RWPE2 (cell line): ENCODE data around the gene MPND.

Source experiments
- ATAC-seq: fragments of 200-7000 bp; cut with Tn5 transposase; 3 replicates; pipeline ENCODE4 v1.9.1; 2021; ENCODE audit warnings: low read depth
- DNase-seq: peaks from one replicate; pipeline ENCODE4 v3.0.0-alpha.2; 2020; ENCODE audit warnings: low spot score
- H3K27ac ChIP-seq: fragments of 450-650 bp; 2 replicates; pipeline ENCODE4 v1.5.1; 2017; ENCODE audit warnings: mild to moderate bottlenecking; ENCODE audit not compliant: poor library complexity, severe bottlenecking
- H3K27me3 ChIP-seq: fragments of 250-450 bp; sonication (Bioruptor Pico); 2 replicates; pipeline ENCODE4 v1.5.1; 2021; ENCODE audit warnings: mild to moderate bottlenecking, moderate library complexity; ENCODE audit not compliant: insufficient read depth, poor library complexity, severe bottlenecking
- H3K36me3 ChIP-seq: fragments of 250-450 bp; sonication (Bioruptor Pico); 2 replicates; pipeline ENCODE4 v1.5.1; 2020; ENCODE audit warnings: low read depth, mild to moderate bottlenecking, moderate library complexity
- H3K4me1 ChIP-seq: fragments of 250-450 bp; sonication (Bioruptor Pico); 2 replicates; pipeline ENCODE4 v1.5.1; 2021; ENCODE audit warnings: mild to moderate bottlenecking, moderate library complexity; ENCODE audit not compliant: insufficient read depth, poor library complexity, severe bottlenecking
- H3K4me3 ChIP-seq: fragments of 250-450 bp; sonication (Bioruptor Pico); 2 replicates; pipeline ENCODE4 v1.5.1; 2021; ENCODE audit warnings: mild to moderate bottlenecking, moderate library complexity; ENCODE audit not compliant: severe bottlenecking
- H3K9me3 ChIP-seq: fragments of 250-450 bp; sonication (Bioruptor Pico); 2 replicates; pipeline ENCODE4 v1.5.1; 2021; ENCODE audit warnings: mild to moderate bottlenecking, moderate library complexity; ENCODE audit not compliant: severe bottlenecking
- TF ChIP-seq, protein P1 (sequence below): fragments of 450-650 bp; IDR thresholded peaks from one replicate; pipeline ENCODE4 v1.5.1; 2017; ENCODE audit warnings: mild to moderate bottlenecking, moderate library complexity; ENCODE audit not compliant: poor library complexity, severe bottlenecking

The MPND gene

DNA sequence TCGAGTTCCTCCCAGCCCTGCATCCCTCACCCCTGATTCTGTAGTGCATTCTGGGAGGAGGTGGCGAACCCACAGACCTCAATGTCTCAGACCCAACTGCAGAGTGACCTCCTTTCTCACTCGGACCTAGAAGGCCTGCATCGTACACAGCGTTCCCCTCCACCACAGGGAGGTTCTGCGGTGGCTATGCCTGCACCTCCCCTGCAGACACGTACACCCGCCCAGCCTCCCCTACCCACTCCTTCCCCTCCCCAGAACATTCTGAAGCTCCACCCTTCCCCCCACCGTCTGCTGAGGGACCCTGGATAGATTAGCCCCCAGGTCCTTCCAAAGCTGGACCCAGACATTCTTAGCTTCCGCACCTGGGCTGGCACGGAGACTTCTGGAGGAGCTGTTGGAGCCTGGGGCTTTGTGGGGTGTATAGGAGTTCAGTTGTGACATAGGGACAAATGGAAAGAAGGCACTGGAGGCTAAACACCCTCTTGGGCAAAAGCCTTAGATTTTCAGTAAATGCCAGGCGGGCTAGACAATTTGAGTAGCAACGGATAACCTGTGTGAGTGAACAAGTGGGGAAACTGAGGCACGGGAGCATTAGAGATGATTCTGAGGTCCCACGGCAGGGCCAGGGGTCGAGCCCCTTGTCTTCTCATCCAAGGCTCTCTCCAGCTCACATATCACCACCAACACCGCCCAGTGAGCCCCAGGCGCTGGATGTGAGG is 39.4 kb upstream of the MPND start:
- Histone ChIP-seq H3K27me3 (no peaks in the 10 kb centered on the region), H3K4me1 (no peaks in the 10 kb centered on the region), H3K27ac (no peak overlapping the region), H3K36me3 (no peaks in the 10 kb centered on the region), H3K9me3 (no peaks in the 10 kb centered on the region), H3K4me3 (peak overlapping the region; percentile 41)
- DNase-seq (no peak), ATAC-seq (no peak)
- TF ChIP-seq, protein P1, sequence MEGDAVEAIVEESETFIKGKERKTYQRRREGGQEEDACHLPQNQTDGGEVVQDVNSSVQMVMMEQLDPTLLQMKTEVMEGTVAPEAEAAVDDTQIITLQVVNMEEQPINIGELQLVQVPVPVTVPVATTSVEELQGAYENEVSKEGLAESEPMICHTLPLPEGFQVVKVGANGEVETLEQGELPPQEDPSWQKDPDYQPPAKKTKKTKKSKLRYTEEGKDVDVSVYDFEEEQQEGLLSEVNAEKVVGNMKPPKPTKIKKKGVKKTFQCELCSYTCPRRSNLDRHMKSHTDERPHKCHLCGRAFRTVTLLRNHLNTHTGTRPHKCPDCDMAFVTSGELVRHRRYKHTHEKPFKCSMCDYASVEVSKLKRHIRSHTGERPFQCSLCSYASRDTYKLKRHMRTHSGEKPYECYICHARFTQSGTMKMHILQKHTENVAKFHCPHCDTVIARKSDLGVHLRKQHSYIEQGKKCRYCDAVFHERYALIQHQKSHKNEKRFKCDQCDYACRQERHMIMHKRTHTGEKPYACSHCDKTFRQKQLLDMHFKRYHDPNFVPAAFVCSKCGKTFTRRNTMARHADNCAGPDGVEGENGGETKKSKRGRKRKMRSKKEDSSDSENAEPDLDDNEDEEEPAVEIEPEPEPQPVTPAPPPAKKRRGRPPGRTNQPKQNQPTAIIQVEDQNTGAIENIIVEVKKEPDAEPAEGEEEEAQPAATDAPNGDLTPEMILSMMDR: no peak

DNA sequence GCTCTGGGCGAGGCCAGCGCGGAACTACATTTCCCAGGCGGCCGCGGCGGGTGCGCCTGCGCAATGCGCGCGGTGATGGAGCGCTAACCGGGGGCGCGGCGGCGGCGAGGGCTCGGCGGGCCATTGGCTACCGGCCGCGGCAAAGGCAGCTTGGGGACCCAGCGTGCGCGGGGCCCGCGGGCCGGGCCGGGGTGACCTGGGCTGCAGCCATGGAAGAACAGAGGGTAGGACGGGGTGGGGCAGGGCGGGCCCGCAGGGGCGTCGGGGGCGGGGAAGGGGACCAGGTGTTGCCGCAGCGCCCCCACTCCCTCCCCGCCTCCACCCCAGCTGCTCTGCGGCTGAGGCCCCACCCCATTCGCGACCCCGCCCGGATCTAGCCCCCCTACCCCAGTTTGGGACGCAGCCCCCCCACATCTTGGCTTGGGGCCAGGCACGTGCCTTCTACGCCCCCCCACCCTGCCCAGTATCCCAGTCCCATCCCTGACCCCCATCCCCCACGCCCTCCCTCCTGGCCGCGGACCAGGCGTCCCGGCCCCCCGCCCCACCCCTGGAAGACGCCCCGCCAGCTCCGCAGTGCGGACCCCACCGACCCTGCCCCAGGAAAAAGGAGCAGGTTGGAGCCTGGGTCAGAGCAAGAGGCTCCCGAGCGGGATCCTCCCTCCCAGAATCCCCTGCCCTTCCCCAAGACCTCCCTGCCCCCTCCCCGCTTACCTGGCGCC is 38.7 kb upstream of the MPND start, which contains the start of gene FSD1:
Gene FSD1 (plus strand): TSS at position 61 of the 719 bp plus-strand sequence. CDS start 149 bp downstream, at position 210.
- no peak within 1 kb of the TSS for H3K27ac ChIP-seq
- DNase-seq (no peak), ATAC-seq (peak; percentile 76)
- H3K4me3 ChIP-seq: peak within 1 kb of the TSS; percentile 41
- no peaks in the 10 kb centered on the region for H3K4me1 ChIP-seq
- TF ChIP-seq, protein P1: no peak
- no peaks in the 10 kb centered on the region for H3K9me3 ChIP-seq
- no peaks in the 10 kb centered on the region for H3K36me3 ChIP-seq
- H3K27me3 ChIP-seq: no peaks in the 10 kb centered on the region

DNA sequence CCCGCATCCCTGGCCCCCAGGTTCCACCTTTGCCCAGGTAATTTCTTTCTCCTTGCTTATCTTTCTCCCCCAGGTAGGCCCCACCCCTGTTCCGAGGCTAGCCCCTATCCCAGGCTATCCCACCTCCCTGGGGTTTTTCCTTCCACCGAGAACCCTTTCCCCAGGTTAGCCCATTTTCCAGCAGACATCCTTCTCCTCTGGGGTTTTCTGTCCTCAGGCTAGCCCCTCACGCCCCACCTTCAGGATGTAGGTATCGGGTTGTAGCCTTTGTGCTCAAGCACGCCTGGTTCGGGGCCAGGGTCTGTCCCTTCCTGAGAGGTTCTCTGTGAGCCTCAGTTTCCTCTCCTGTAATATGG is 38.1 kb upstream of the MPND start:
- TF ChIP-seq, protein P1: no peak
- no peak for DNase-seq

DNA sequence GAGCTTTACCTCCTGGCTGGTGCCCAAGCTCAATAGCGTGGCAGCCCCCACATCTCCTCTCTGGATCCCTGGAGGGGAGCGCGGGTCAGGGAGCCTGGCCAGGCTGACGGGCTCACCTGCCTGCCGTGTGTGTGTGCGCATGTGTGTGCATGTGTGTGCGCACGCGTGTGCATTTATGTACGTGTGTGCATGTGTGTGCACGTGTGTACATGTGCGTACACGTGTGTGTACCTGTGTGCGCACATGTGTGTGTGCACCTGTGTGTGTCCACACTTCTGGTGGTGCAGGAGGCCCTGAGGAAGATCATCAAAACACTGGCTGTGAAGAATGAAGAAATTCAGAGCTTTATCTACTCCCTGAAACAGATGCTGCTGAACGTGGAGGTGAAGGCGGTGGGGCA is 37.7 kb upstream of the MPND start:
- Histone ChIP-seq H3K36me3 (peaks cover 5% of the 10 kb centered on the region; the same call in 1 of the 2 replicates), H3K9me3 (no peaks in the 10 kb centered on the region), H3K4me3 (no peak overlapping the region), H3K27ac (no peak overlapping the region), H3K4me1 (no peaks in the 10 kb centered on the region), H3K27me3 (no peaks in the 10 kb centered on the region)
- ATAC-seq (no peak), DNase-seq (no peak)
- TF ChIP-seq, protein P1: no peak

More for the DNA sequence above, 38.1 kb upstream of the MPND start:
- ATAC-seq: no peak
- Histone ChIP-seq H3K9me3 (no peaks in the 10 kb centered on the region), H3K4me1 (no peaks in the 10 kb centered on the region), H3K4me3 (no peak overlapping the region), H3K27me3 (no peaks in the 10 kb centered on the region), H3K36me3 (peaks cover under 1% of the 10 kb centered on the region; the same call in 1 of the 2 replicates), H3K27ac (no peak overlapping the region)
